IMR-90 (cell line): Measurements from ENCODE around the gene STRN. TPM values are rescaled to one million over a fixed set of nuclear protein-coding genes. Genes with fewer than 3 reads are reported as not detected.
A peak's percentile ranks its signal among the peaks of the same experiment; 100 is the strongest.
"Not testable (repeated sequence)": the region's sequence is repeated elsewhere in the genome, so short reads cannot be mapped to it uniquely, and the experiment has no call there.

ENCODE experiments used
- ATAC-seq: fragments of 200-7000 bp; cut with Tn5 transposase; 2 replicates; pipeline ENCODE4 v1.9.1; 2020; ENCODE audit warnings: low read depth, mild to moderate bottlenecking, moderate library complexity
- BruUV-seq: library from RNA; stranded (reverse); fragments of 400-500 nt; replicated peaks from 2 replicates; lab custom pipeline; 2021; lab: Mats Ljungman, UMichigan
- CTCF ChIA-PET: fragments of 300-600 bp; formaldehyde crosslinking; extraction: SDS; loops from one replicate; lab custom pipeline; 2021; ENCODE audit warnings: antibody characterized with exemption; lab: Yijun Ruan, JAX
- POLR2A ChIA-PET: fragments of 300-600 bp; sonication (Branson Sonifier 250); formaldehyde crosslinking; loops from one replicate; lab custom pipeline; 2022; ENCODE audit warnings: antibody characterized with exemption; ENCODE audit not compliant: unreplicated experiment; lab: Charles Lee
- DNase-seq: peaks from one replicate; pipeline ENCODE4 v3.0.0; 2013
- H2AFZ ChIP-seq: replicated peaks from 2 replicates; pipeline ENCODE3; 2013; ENCODE audit warnings: low read length, mild to moderate bottlenecking; ENCODE audit not compliant: poor library complexity
- H2AK5ac ChIP-seq: 2 replicates; pipeline ENCODE4 v1.6.1; 2013; ENCODE audit warnings: low read depth, low read length, inconsistent platforms
- H2AK9ac ChIP-seq: replicated peaks from 2 replicates; pipeline ENCODE3; 2013; ENCODE audit warnings: mild to moderate bottlenecking, low read depth, low read length, moderate library complexity; ENCODE audit not compliant: poor library complexity
- H2BK120ac ChIP-seq: 2 replicates; pipeline ENCODE4 v1.6.1; 2013; ENCODE audit warnings: low read depth, low read length, inconsistent platforms
- H2BK15ac ChIP-seq: 3 replicates; pipeline ENCODE4 v1.6.1; 2013; ENCODE audit warnings: low read depth, low read length, inconsistent platforms
- H2BK20ac ChIP-seq: 2 replicates; pipeline ENCODE4 v1.6.1; 2013; ENCODE audit warnings: low read depth, mild to moderate bottlenecking, inconsistent platforms, low read length, moderate library complexity
- H2BK5ac ChIP-seq: 2 replicates; pipeline ENCODE4 v1.6.1; 2013; ENCODE audit warnings: mild to moderate bottlenecking, low read depth, low read length, inconsistent platforms; ENCODE audit not compliant: poor library complexity, severe bottlenecking
- H3K14ac ChIP-seq: replicated peaks from 2 replicates; pipeline ENCODE4 v1.6.1; 2013; ENCODE audit warnings: low read depth, low read length, inconsistent platforms
- H3K18ac ChIP-seq: 2 replicates; pipeline ENCODE4 v1.6.1; 2013; ENCODE audit warnings: low read depth, low read length, control low read depth
- H3K23ac ChIP-seq: 2 replicates; pipeline ENCODE4 v1.6.1; 2013; ENCODE audit warnings: low read depth, low read length, inconsistent platforms
- H3K27ac ChIP-seq: 2 replicates; pipeline ENCODE4 v1.5.1; 2013; ENCODE audit warnings: mild to moderate bottlenecking, control low read depth, low read length; ENCODE audit not compliant: insufficient read depth
- H3K27me3 ChIP-seq: 2 replicates; pipeline ENCODE4 v1.6.1; 2013; ENCODE audit warnings: low read length; ENCODE audit not compliant: control insufficient read depth, insufficient read depth
- H3K36me3 ChIP-seq: 2 replicates; pipeline ENCODE4 v1.6.1; 2013; ENCODE audit warnings: low read length, mixed read lengths; ENCODE audit not compliant: control insufficient read depth, insufficient read depth
- H3K4ac ChIP-seq: 2 replicates; pipeline ENCODE4 v1.6.1; 2013; ENCODE audit warnings: low read depth, low read length, inconsistent platforms
- H3K4me1 ChIP-seq: 2 replicates; pipeline ENCODE4 v1.6.1; 2013; ENCODE audit warnings: low read length, mixed read lengths; ENCODE audit not compliant: control insufficient read depth, insufficient read depth
- H3K4me2 ChIP-seq: 2 replicates; pipeline ENCODE4 v1.6.1; 2013; ENCODE audit warnings: low read depth, mild to moderate bottlenecking, control low read depth, low read length, moderate library complexity
- H3K4me3 ChIP-seq: 2 replicates; pipeline ENCODE4 v1.5.1; 2013; ENCODE audit warnings: low read depth, mild to moderate bottlenecking, control low read depth, low read length, moderate library complexity; ENCODE audit not compliant: insufficient read depth
- H3K56ac ChIP-seq: 2 replicates; pipeline ENCODE4 v1.6.1; 2013; ENCODE audit warnings: low read length, inconsistent platforms; ENCODE audit not compliant: insufficient read depth; ENCODE audit errors: extremely low read depth
- H3K79me1 ChIP-seq, 2 experiments: 2 replicates each; pipeline ENCODE4 v1.6.1; 2013; ENCODE audit warnings: low read length in 2 of 2, inconsistent platforms in 1 of 2, low read depth in 1 of 2
- H3K9ac ChIP-seq: 2 replicates; pipeline ENCODE4 v1.6.1; 2013; ENCODE audit warnings: low read depth, low read length, control low read depth
- H3K9me1 ChIP-seq: 2 replicates; pipeline ENCODE4 v1.6.1; 2013; ENCODE audit warnings: low read length, inconsistent platforms; ENCODE audit not compliant: insufficient read depth
- H3K9me3 ChIP-seq: 2 replicates; pipeline ENCODE4 v1.6.1; 2013; ENCODE audit warnings: low read length; ENCODE audit not compliant: control insufficient read depth, insufficient read depth
- H4K20me1 ChIP-seq: 2 replicates; pipeline ENCODE4 v1.6.1; 2013; ENCODE audit warnings: low read length, inconsistent platforms; ENCODE audit not compliant: insufficient read depth
- H4K5ac ChIP-seq: 2 replicates; pipeline ENCODE4 v1.6.1; 2013; ENCODE audit warnings: mild to moderate bottlenecking, low read depth, low read length, control low read depth
- H4K8ac ChIP-seq, 2 experiments: 2 replicates each; pipeline ENCODE4 v1.6.1; 2013; ENCODE audit warnings: low read depth in 2 of 2, low read length in 2 of 2, control low read depth in 1 of 2, inconsistent platforms in 1 of 2
- H4K91ac ChIP-seq: 2 replicates; pipeline ENCODE4 v1.6.1; 2013; ENCODE audit warnings: low read depth, low read length, inconsistent platforms; ENCODE audit not compliant: insufficient read depth
- WGBS, 2 experiments: methylation state at CpG; one replicate each; pipeline versions ENCODE4 v1.1.5 to v1.1.7; 2013; ENCODE audit warnings: missing lambda C conversion rate in 2 of 2; ENCODE audit not compliant: insufficient read length in 1 of 2; ENCODE audit errors: extremely low coverage in 2 of 2; 5-methylcytosine and 5-hydroxymethylcytosine counted together
- dilution Hi-C: fragments of 300-500 bp; cut with HindIII; formaldehyde crosslinking; loops from one replicate; pipeline ENCODE4 v1.14.3; 2018; ENCODE audit warnings: low sequenced_read_pairs; ENCODE audit not compliant: unreplicated experiment
- in situ Hi-C: fragments of 300-500 bp; cut with MboI; formaldehyde crosslinking; loops from 3 replicates; pipeline ENCODE4 v1.14.3; 2019; ENCODE audit warnings: low sequenced_read_pairs, inconsistent platforms, mixed read lengths
- intact Hi-C: fragments of 100-400 bp; cut with micrococcal nuclease; formaldehyde crosslinking; loops from 2 replicates; pipeline ENCODE4 v1.10.0; 2022
- polyA plus RNA-seq, 3 experiments: library from polyadenylated mRNA; depleted of rRNA; stranded (reverse); fragments of >200 nt; gene quantifications; 2 replicates each; pipeline ENCODE4 v1.2.3, GENCODE V29; 2012; ENCODE audit warnings: low replicate concordance in 1 of 3
- total RNA-seq: library from RNA; depleted of rRNA; stranded (reverse); fragments of >200 nt; gene quantifications from 2 replicates; pipeline ENCODE4 v1.2.3, GENCODE V29; 2012

The STRN gene
- total and polyA plus RNA-seq, 2 of the 4 experiments (the other 2 are of a cell fraction), result 5.1 to 23.3 TPM

DNA sequence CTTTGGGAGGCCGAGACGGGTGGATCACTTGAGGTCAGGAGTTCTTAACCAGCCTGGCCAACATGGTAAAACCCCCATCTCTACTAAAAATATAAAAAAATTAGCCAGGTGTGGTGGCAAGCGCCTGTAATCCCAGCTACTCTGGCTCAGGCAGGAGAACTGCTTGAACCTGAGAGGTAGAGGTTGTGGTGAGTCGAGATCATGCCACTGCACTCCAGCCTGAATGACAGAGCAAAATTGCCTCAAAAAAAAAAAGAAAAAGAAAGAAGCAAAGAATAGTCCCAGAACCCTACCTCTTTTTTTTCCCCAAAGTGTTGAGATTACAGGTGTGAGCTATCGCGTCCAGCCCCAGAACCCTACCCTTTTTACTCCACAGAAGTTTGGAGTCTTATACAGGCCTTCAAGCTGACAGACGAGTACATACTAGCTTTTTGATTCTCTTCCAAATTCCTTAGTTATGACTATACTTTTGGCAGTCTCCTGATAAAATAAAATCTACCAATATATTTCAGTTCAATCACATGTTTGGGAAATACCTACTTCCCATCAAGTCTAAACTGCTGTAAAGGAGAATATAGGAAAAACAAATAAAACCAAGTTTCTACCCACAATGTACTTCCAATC, 35.4 kb downstream of the STRN start:
- CTCF ChIA-PET, H4K5ac ChIP-seq, H4K20me1 ChIP-seq, POLR2A ChIA-PET, H3K27me3 ChIP-seq, H3K18ac ChIP-seq, H2BK120ac ChIP-seq, H2BK15ac ChIP-seq, ATAC-seq, H2AFZ ChIP-seq, intact Hi-C loops, H3K9me1 ChIP-seq, H3K9me3 ChIP-seq, H3K23ac ChIP-seq, H2AK9ac ChIP-seq, H2BK5ac ChIP-seq, H2BK20ac ChIP-seq, H3K4me1 ChIP-seq, H3K56ac ChIP-seq, H3K4ac ChIP-seq, H3K4me3 ChIP-seq, H4K8ac ChIP-seq, H3K14ac ChIP-seq, H2AK5ac ChIP-seq, H3K36me3 ChIP-seq, in situ Hi-C loops, dilution Hi-C loops, H4K91ac ChIP-seq, H3K27ac ChIP-seq, H3K9ac ChIP-seq, H3K4me2 ChIP-seq, BruUV-seq: not testable (repeated sequence)
- peak; percentile 79 for DNase-seq
- H3K79me1 ChIP-seq, result peaks cover 12 to 30% of the 10 kb centered on the region in 2 experiments
- WGBS, 2 experiments, result no CpG with 5 or more reads among the region's 7 CpGs
